ENCODE measurements around the gene INPP5A. TPM values are rescaled to one million over a fixed set of nuclear protein-coding genes. Genes with fewer than 3 reads are reported as not detected.

Gene INPP5A
- total and polyA plus RNA-seq, 2 donors (not counting 1 experiment from before 2014, with no cell fraction given), result 9.3 to 87.8 TPM

DNA sequence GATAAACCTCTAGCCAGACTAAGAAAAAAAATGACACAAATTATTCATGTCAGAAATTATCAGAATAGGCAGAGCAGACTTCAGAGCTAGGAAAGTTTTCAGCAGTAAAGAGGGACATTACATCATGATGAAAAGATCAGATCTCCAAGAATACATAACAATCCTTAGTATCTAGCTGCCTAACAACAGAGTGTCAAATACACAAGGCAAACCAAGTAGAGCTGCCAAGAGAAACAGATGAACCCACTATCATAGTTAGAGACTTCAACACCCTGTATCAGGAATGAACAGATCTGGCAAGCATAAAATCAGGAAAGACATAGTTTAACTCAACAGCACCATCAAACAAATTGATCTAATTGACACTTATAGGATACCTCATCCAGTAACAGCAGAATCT is 156.1 kb downstream of the INPP5A start:
- no peaks in the 10 kb centered on the region for H3K4me1 Mint-ChIP-seq
- Histone ChIP-seq H3K79me2 (ENCODE audit: control insufficient read depth, insufficient read depth, low read length) (peaks cover 10% of the 10 kb centered on the region), H3K27ac (ENCODE audit: low read length in 2 of 2) (no peak overlapping the region), H3K4me2 (replicated peaks; ENCODE audit: low read depth, low read length, poor library complexity, severe bottlenecking) (no peak overlapping the region), H3K36me3 (replicated peaks in 1 of 2; ENCODE audit: control extremely low read depth in 1 of 2, control insufficient read depth in 1 of 2, extremely low read depth in 1 of 2, insufficient read depth in 2 of 2, low read length in 1 of 2) (peaks cover 0 to 26% of the 10 kb centered on the region in 2 experiments), H3K9ac (ENCODE audit: low read length) (no peak overlapping the region), H3K9me3 (ENCODE audit: control extremely low read depth in 1 of 3, control insufficient read depth in 2 of 3, insufficient read depth in 1 of 3, low read length in 2 of 3) (peaks cover 0 to 19% (median 3%) of the 10 kb centered on the region in 3 donors), H4K20me1 (ENCODE audit: control insufficient read depth, insufficient read depth, low read length, poor library complexity, severe bottlenecking) (peaks cover under 1% of the 10 kb centered on the region), H2AFZ (ENCODE audit: insufficient read depth, low read depth, low read length, poor library complexity, severe bottlenecking) (no peak overlapping the region), H3K4me1 (ENCODE audit: control insufficient read depth in 2 of 2, insufficient read depth in 2 of 2, low read length in 2 of 2) (no peaks in the 10 kb centered on the region), H3K27me3 (replicated peaks in 1 of 4; ENCODE audit: control extremely low read depth in 1 of 4, control insufficient read depth in 3 of 4, insufficient read depth in 4 of 4, low read length in 3 of 4) (no peaks in the 10 kb centered on the region), H3K4me3 (ENCODE audit: control extremely low read depth in 1 of 5, extremely low read depth in 1 of 5, insufficient read depth in 1 of 5, low read depth in 2 of 5, low read length in 4 of 5) (no peak overlapping the region)
- ChIA-PET CTCF (no interaction called here), POLR2A (no interaction called here)
- H3K27me3 Mint-ChIP-seq, result no peaks in the 10 kb centered on the region
- ATAC-seq (ENCODE audit: low read depth) (no peak), DNase-seq (no peak)
- H3K27ac Mint-ChIP-seq, result no peak overlapping the region
- TF ChIP-seq EZH2 (IDR thresholded peaks at IDR 0.05; ENCODE audit: borderline replicate concordance, insufficient read depth, low read depth, low read length, poor library complexity, severe bottlenecking), result no peak
- TF ChIP-seq, protein P1, sequence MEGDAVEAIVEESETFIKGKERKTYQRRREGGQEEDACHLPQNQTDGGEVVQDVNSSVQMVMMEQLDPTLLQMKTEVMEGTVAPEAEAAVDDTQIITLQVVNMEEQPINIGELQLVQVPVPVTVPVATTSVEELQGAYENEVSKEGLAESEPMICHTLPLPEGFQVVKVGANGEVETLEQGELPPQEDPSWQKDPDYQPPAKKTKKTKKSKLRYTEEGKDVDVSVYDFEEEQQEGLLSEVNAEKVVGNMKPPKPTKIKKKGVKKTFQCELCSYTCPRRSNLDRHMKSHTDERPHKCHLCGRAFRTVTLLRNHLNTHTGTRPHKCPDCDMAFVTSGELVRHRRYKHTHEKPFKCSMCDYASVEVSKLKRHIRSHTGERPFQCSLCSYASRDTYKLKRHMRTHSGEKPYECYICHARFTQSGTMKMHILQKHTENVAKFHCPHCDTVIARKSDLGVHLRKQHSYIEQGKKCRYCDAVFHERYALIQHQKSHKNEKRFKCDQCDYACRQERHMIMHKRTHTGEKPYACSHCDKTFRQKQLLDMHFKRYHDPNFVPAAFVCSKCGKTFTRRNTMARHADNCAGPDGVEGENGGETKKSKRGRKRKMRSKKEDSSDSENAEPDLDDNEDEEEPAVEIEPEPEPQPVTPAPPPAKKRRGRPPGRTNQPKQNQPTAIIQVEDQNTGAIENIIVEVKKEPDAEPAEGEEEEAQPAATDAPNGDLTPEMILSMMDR (IDR thresholded peaks at IDR 0.05), result no peak
- intact Hi-C loops (cut with micrococcal nuclease), result no loop called here
- H3K9me3 Mint-ChIP-seq (ENCODE audit: insufficient read depth), result peaks cover 15% of the 10 kb centered on the region
- H3K4me3 Mint-ChIP-seq, result no peak overlapping the region

DNA sequence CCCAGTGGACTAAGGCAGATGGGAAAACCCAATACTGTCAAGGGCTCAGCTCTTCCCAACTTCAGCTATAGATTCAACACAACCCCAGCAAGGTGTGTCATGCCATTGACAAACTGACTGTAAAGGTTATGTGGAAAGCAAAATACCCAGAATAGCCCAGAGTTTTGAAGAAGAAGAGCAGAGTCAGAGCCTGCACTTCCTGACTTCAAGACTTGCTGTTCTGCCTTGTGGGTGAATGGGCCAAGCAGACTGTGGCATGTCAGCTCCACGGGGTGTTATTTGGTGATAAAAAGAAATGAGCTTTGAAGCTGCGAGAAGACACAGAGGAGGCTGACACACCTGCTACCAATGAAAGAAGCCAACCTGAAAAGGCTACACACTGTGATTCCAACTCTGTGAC is 158.6 kb downstream of the INPP5A start:
- DNase-seq (no peak), ATAC-seq (ENCODE audit: low read depth) (no peak)
- Mint-ChIP-seq H3K4me1 (no peaks in the 10 kb centered on the region), H3K4me3 (no peak overlapping the region), H3K27me3 (no peaks in the 10 kb centered on the region), H3K9me3 (ENCODE audit: insufficient read depth) (peaks cover 15% of the 10 kb centered on the region), H3K27ac (no peak overlapping the region)
- ChIA-PET POLR2A (no interaction called here), CTCF (no interaction called here)
- WGBS (ENCODE audit: insufficient coverage), result no CpG with 5 or more reads among the region's 2 CpGs
- no peak overlapping the region for H3K27ac ChIP-seq (ENCODE audit: low read length in 2 of 2)
- H3K4me2 ChIP-seq (replicated peaks; ENCODE audit: low read depth, low read length, poor library complexity, severe bottlenecking), result no peak overlapping the region
- no peaks in the 10 kb centered on the region for H3K79me2 ChIP-seq (ENCODE audit: control insufficient read depth, insufficient read depth, low read length)
- TF ChIP-seq EZH2 (IDR thresholded peaks at IDR 0.05; ENCODE audit: borderline replicate concordance, insufficient read depth, low read depth, low read length, poor library complexity, severe bottlenecking), result no peak
- TF ChIP-seq, protein P1 (IDR thresholded peaks at IDR 0.05), result no peak
- no peaks in the 10 kb centered on the region for H3K27me3 ChIP-seq (replicated peaks in 1 of 4; ENCODE audit: control extremely low read depth in 1 of 4, control insufficient read depth in 3 of 4, insufficient read depth in 4 of 4, low read length in 3 of 4)
- H2AFZ ChIP-seq (ENCODE audit: insufficient read depth, low read depth, low read length, poor library complexity, severe bottlenecking), result no peak overlapping the region
- peaks cover 8% of the 10 kb centered on the region for H4K20me1 ChIP-seq (ENCODE audit: control insufficient read depth, insufficient read depth, low read length, poor library complexity, severe bottlenecking)
- H3K4me1 ChIP-seq (ENCODE audit: control insufficient read depth in 2 of 2, insufficient read depth in 2 of 2, low read length in 2 of 2), result no peaks in the 10 kb centered on the region
- peaks cover 0 to 21% of the 10 kb centered on the region in 2 experiments for H3K36me3 ChIP-seq (replicated peaks in 1 of 2; ENCODE audit: control extremely low read depth in 1 of 2, control insufficient read depth in 1 of 2, extremely low read depth in 1 of 2, insufficient read depth in 2 of 2, low read length in 1 of 2)
- no peak overlapping the region for H3K9ac ChIP-seq (ENCODE audit: low read length)
- no peak overlapping the region for H3K4me3 ChIP-seq (ENCODE audit: control extremely low read depth in 1 of 5, extremely low read depth in 1 of 5, insufficient read depth in 1 of 5, low read depth in 2 of 5, low read length in 4 of 5)
- intact Hi-C loops (cut with micrococcal nuclease), result no loop called here
- H3K9me3 ChIP-seq (ENCODE audit: control extremely low read depth in 1 of 3, control insufficient read depth in 2 of 3, insufficient read depth in 1 of 3, low read length in 2 of 3), result peaks cover 0 to 7% (median 3%) of the 10 kb centered on the region in 3 donors
